GM21737 (cell line): ENCODE results near the gene ZNF792.
"Not testable (repeated sequence)": the region's sequence is repeated elsewhere in the genome, so short reads cannot be mapped to it uniquely, and the experiment has no call there.

Experiments
- ATAC-seq: cut with Tn5 transposase; IDR thresholded peaks from one replicate; pipeline ENCODE4 v1.9.1; 2021; ENCODE audit warnings: mild to moderate bottlenecking, moderate library complexity; ENCODE audit not compliant: unreplicated experiment

The ZNF792 gene

DNA sequence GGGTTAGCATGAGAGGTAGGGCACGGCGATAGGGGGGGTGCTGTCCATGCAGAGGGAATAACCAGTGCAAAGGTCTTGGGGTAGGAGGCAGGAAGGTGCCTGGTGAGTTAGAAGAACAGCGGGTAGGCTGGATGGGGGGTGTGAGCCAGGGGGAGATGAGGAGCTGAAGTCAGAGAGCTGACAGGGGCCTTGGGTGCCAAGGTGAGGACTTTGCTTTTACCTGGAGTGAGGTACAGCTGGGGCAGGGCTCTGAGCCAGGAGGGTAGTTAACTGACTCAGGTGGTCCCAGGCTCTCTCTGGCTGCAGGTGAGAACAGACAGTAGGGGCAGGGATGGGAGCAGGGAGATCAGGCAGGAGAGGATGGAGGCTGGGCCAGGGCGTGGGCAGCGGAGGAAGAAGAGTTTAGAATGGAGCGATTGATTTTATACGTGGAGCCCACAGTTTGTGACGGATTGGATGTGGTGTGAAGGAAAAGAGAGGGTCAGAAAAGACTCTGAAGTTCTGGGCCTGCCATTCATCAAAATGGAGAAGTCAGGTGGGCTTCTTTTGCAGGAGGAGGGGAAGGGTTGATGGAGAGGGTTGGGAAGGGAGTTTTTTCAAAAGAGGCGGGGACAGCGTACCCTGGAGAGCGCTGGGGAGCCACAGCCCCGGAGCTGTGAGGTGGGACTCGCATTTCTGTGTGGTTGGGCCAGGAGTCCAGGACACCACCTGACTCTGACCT is 34.9 kb upstream of the ZNF792 start:
- no peak for ATAC-seq

DNA sequence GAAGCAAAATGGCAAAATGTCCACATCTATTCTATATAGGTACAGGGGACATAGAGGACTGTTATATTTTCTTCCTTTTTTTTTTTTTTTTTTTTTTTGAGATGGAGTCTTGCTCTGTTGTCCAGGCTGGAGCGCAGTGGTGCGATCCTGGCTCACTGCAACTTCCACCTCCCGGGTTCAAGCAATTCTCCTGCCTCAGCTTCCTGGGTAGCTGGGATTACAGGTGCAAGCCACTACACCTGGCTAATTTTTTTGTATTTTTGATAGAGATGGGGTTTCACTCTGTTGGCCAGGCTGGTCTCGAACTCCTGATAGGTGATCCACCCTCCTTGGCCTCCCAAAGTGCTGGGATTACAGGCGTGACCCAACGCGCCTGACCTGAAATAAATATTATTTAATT is 34.2 kb upstream of the ZNF792 start:
- ATAC-seq, result not testable (repeated sequence)

DNA sequence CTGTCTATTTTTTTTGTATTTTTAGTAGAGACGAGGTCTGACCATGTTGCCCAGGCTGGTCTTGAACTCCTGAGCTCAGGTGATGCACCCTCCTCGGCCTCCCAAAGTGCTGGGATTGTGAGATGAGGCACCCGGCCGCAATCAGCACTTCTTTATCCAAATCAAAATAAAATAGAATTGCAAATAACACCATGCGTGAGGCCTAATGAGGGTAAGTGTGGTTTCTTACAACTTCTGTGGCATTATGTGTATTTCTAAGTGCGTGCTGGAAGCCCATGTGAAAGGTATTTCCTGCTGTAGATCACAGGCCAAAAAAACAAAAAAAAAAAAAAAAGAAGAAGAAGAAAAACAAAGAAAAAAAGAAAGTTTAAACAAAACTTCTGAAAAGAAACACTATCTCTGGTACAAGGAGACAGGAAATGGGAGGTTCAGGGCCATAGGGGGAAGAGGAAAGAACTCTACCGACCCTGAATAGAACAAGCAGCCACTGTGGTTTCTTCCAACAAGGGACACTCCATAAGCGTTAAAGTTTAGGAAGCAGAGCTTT is 33.1 kb upstream of the ZNF792 start:
- ATAC-seq, result no peak

DNA sequence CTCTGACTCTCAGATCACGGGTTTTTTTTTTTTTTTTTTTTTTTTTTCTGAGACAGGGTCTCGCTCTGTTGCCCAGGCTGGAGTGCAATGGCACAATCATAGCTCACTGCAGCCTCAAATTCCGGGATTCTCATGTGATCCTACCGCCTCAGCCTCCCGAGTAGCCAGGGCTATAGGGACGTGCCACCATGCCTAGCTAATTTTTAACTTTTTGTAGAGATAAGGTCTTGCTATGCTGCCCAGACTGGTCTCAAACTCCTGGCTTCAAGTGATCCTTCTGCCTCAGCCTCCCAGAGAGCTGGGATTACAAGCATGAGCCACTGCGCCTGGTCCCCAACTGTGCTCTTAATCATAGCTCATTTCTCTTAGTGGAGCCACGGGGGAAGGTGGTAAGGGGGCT is 31.5 kb upstream of the ZNF792 start:
- no peak for ATAC-seq

DNA sequence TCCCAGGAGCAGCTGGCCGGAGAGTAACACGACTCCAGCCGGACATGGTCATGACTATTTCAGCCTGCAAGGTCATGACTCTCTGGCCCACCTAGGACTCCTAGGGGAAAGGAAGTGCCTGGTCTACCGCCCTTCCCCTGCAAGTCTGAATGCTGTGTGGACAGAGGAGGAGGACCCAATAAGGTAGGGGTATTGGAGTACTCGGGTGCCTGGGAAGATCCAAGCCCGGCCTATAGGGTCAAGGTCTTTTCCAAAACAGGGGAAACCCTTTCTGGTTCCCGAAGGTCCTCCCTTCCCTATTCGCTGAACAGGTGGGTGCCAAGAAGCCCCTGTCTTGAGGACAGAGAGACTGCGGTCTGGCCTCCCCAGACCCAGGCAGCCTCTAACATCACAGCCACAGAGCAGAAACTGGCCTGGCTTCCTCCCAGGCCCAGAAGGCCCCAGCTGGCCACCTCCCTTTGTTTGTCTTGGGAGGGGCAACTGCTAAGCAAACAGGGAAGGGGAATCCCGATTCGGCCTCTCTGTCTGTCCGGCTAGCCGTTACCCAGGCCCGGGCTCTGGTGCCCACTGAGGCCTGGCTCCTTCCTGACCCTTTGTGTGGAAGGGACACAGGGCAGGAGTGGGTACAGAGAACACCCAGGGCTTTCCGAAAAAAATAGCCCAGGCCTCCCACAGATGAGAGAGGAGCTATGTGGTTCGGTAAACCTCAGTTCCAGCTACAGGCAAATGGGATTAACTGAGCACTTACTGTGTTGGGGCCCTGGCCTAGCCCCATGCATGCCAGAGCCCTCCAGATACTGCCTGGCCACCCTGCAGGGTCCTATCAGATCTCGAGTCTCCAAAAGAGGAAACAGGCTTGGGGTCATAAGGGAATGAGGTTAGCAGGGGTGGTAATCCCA is 30.9 kb upstream of the ZNF792 start:
- no peak for ATAC-seq

DNA sequence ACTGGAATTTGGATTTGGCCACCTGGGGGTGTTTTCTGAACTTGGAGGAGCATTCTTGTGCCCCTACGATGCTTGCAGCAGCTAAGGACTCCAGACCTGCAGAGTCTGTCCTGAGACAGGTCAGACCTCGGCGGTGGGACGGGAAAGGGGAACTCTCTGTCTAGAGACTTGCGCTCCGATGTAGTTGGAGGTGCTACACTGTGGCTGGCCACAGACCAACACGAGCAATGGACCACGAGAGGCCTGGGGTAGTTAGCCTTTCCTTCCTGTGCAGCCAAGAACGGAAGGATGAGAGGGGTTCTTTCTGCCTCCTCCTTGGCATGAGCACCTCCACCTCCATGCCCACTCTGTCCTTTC is 30.2 kb upstream of the ZNF792 start:
- no peak for ATAC-seq

DNA sequence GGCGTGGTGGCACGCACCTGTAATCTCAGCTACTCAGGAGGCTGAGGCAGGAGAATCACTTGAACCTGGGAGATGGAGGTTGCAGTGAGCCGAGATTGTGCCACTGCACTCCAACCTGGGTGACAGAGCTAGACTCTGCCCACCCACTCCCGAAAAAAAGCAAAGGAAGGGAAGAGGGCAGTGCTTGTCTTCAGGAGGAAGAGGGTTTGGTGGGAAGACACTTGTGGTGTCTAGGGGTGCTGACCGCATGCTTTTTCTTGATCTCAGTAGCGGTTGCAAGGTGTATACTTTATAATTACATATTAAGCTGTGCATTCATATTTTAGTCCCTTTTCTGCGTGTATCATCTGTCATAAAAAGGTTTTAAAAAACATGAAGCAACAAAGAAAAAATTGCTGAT is 28.6 kb upstream of the ZNF792 start:
- not testable (repeated sequence) for ATAC-seq

DNA sequence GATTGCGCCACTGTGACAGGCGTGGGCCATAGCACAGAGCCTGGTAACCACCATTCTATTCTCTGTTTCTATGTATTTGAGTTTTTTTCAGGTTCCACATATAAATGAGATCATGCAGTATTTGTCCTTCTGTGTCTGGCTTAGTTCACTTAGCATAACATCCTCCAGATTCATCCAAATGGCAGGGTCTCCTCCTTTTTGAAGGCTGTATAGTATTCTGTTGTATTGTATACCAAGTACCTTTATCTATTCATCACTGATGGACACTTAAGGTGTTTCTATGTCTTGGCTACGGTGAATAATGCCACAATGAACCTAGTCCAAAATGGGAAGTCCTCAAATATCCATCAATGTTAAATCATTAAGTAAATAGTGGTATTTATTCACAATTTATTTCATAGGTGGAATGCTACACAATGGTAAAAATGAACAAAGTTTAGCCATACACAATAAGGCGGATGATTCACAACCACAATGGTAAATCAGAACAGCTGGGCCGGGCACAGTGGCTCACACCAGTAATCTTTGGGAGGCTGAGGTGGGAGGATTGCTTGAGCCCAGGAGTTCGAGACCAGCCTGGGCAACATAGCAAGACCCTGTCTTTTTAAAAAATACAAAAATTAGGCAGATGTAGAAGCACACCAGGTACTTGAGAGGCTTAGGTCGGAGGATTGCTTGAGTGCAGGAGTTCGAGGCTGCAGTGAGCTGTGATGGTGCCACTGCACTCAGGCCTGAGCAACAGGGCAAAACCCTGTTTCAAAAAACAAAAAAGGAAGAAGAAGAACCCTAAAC is 27.7 kb upstream of the ZNF792 start:
- no peak for ATAC-seq

DNA sequence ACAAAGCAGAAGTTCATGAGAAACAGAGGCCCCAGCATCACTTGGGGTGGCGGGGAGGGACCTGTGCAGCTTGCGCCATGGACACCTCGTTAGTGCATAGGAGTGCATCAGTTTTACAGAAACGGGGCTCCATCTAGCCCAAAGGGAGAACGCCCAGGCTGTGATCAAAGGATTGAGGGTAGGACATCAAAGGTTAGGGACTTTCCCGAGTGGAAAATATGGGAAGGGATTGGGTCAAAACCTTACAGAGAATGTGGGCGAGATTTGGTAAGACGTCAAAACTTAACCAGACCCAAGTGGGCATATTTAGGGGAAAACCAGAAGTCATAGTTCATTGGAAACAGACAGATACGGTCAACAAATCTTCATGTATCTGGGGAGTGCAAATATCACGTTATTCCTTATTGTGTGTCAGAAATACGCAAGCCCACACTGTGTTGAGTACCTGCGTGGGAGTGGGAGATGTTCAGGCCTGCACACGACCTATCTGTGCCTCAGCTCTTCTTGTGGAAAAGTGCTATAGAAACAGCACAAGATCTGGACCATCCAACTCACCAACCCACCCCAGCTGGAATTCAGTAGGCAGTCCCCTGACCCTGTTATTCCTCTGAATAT is 26.7 kb upstream of the ZNF792 start:
- no peak for ATAC-seq

DNA sequence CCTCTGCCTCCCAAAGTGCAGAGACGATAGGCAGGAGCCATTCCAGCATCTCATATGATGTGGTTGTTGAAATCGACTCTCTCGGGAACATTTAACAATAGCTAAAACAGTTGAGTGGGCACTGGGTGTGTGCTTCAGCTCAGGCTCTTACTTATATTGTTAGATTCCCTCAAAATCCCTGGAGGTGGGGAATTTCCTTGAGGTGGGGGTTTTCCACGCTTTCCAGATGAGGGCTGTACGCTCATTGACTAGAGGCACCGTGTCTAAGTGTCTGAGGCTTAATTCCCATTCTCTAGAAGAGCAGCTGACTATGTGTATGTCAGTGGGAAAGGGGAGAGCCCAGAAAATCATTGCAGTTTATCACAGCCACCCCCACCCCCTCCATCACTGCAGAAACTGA is 25.3 kb upstream of the ZNF792 start:
- ATAC-seq, result no peak

DNA sequence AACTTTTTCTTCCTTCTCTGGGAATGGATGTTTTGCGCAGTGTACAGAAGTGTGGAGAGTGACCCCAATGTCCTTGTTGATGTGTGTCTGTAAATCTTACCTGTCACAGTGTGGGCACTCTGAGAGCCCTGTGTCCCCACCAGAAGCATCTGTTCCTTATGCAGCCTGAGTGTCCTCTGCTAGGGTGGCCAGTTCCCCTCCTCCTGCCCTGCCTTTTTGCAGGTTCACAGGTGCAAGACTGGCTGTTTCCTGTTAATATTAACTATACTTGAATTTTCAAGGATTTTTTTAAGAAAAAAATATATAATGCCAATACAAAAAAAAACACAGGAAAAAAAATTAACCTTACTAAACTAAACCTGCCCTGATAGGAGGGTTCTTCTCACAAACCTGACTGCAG is 24.1 kb upstream of the ZNF792 start:
- no peak for ATAC-seq

DNA sequence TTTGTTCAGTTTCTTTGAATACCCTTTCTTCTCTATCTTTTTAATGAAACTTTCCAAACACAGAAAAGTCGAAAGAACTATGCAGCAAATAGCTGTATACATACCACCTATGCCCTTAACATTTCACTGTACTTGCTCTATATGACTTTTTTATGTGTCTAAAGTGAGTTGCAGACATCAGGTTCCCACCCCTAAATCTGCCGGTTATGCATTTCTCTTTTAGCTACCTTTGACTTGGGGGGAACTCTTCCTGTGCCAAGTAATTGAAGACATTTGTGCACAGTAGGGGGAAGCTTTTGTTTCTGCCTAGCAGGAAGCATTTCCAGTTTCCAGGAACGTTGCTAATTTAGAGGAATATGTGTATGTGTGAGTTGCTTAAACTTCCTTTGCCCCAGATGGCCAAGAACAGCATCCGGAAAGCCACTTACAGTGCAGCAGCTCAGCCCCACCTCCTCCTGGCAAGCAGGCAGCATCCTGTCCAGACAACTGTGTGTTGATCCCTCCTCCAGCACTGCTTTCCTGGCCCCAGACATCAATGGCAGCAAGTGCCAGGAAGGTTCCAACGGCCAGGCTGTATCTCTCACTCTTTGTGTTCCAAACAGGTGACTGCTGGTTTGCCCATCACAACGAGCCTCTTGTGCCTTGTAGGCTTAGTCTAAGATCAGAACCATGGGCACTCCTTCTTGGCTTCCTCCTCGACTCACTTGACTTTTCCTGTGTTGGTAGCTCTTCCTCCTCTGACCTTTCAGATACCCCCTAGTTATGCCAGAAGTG is 21.4 kb upstream of the ZNF792 start:
- no peak for ATAC-seq

DNA sequence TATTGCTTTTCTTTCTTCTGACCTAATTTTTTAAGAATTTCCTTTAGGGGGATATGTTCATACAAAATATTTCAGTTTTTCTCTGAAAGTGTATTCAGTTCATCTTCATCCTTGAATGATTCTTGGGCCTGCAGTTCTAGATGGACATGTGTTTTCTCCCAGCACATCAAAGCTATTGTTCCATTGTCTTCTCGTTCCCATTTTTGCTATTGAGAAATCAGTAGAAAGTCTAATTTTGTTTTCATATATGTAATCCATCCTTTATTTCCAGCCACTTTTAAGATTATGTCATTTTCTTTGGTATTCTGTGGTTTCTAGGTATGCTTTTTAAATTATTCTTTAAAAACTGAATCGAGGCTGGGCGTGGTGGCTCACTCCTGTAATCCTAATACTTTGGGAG is 20.3 kb upstream of the ZNF792 start:
- no peak for ATAC-seq

DNA sequence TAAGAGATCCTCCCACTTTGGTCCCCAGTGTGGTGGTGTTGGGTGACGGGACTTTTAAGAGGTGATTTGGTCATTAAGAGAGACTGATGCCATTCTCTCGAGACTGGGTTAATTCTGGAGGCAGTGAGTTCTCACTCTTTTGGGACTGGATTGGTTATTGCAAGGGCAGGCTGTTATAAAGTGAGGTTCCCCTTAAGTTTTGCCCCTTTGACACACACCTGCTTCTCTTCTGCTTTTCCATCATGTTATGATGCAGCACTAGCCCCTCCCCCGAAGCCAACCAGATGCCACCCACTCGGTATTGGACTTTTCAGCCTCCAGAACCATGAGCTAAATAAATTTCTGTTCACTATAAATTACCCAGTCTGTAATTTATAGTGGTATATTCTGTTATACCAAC is 19.8 kb upstream of the ZNF792 start:
- ATAC-seq, result no peak

DNA sequence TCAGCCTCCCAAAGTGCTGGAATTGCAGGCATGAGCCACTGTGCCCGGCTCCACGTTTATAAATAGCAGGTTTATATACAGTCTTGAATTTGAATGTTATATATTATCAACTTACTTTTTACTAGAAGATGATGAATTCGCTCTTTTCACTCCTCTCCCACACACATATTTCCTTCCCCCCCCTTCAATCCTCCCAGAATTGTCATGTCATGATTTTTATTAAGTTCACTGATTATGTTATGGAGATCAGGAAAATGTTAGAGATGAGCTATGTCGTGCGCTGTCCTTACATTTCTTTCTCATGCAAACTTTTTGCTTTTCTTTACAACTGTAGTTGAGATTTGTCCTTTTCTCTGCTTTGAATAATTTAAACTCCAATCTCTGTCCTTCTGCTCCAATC is 18.2 kb upstream of the ZNF792 start:
- ATAC-seq, result no peak

DNA sequence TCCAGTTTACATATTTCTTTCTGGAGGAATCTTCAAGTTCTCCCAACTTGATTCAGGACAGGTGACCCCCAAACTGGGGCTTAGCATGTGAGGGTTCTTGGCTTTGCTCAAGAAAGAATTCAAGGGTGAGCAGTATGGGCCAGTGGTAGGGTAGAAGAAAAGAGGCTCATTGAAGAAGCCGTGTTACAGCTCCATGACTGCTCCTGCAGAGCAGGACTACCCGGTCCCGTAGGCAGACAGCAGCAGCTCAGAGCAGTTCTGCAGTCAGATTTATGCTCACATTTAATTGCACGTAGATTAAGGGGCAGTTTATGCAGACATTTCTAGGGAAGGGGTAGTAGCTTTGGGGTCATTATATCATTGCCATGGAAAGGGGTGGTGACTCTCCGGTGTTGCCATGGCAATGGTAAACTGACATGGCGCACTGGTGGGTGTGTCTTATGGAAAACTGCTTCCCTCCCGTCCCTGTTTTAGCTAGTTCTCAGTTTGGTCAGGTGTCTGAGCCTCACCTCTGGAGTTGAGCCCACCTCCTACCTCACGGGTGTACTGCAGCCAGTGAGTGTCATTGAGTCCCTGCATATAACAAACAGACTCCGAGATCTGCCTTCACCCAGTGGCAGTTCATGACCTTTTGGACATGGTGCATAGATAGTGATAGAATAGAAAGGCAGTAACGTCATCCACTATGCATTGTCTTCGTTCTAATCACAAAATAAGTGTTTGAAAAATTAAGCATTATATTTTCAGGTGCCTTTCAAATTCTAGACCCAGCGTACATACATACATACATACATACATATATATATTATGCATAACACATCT is 16.0 kb upstream of the ZNF792 start:
- ATAC-seq, result no peak

DNA sequence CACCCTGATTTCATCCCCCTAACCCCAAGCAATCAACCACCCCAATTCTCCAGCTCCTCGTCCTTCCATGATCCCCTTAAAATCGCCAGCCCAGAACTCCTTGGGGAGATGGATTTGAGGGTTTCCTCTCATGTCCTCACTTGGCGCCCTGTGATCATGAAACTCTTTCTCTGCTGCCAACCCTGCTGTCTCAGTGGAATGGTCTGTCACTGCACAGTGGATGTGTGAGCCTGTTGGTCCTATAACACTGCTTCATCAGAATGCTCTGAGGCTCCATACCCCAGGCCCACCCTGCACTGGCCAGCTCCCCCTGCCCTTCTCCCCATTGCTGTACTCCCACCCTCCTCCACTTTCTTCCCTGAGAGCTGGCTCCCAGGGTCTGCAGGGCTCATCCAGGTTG is 12.6 kb upstream of the ZNF792 start:
- no peak for ATAC-seq

DNA sequence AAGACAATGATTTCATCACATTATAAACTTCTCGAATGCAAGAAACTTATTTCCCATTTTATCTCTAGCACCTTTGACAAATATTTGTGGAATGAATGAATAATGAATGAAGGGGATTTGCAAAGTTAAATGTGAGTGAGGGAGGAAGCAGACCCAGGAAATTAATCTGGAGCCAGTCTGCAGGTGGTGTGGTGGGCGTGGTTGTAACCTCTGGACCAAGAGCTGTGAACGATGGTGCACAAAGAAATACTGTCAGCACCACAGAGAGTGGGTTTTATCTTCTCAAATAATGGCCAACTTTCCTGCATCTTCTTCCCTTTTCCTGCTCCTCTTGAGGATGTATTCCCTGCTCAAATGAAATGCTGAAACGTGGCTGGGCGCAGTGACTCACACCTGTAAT is 11.0 kb upstream of the ZNF792 start:
- no peak for ATAC-seq

DNA sequence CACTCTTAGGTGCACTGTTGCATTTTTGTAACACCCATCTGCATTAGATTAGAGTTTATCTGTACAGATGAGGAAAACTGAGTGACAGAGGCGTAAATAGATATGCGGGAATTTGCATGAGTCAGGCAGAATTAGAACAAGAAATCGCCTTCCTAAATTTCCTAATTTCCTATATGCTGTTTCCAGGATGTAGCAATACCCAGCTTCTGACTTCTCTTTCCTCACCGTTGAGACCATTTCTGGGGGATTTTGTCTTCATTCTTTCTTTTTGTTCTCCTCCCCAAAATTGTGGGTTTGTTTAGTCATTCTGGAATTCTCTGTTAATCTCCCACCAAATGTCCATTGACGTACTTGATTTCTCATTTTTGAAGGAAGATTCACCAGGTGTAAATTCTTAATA is 10.6 kb upstream of the ZNF792 start:
- ATAC-seq, result no peak
